SU-DHL-6 (cell line): ENCODE results near the gene SMARCAD1.

Experiments
- H2AFZ ChIP-seq: fragments of 200-600 bp; sonication (generic); 2 replicates; pipeline ENCODE4 v1.6.1; 2014; ENCODE audit warnings: low read depth, mild to moderate bottlenecking, moderate library complexity, mixed read lengths, antibody characterized with exemption, low read length; ENCODE audit not compliant: severe bottlenecking
- H3F3A ChIP-seq: fragments of 200-600 bp; shearing (Covaris generic); 2 replicates; pipeline ENCODE4 v1.6.0; 2016; ENCODE audit warnings: antibody characterized with exemption, mild to moderate bottlenecking; ENCODE audit not compliant: insufficient read depth
- H3K27ac ChIP-seq: fragments of 200-600 bp; sonication (generic); 2 replicates; pipeline ENCODE4 v1.5.1; 2016; ENCODE audit warnings: low read depth, mild to moderate bottlenecking, low read length, moderate library complexity, mixed read lengths
- H3K27me3 ChIP-seq: fragments of 200-600 bp; sonication (generic), shearing (Covaris generic); 2 replicates; pipeline ENCODE4 v1.6.0; 2014; ENCODE audit warnings: mild to moderate bottlenecking, low read length
- H3K36me3 ChIP-seq: fragments of 200-600 bp; sonication (generic); 2 replicates; pipeline ENCODE4 v1.6.1; 2014; ENCODE audit warnings: mild to moderate bottlenecking, low read length, mixed read lengths
- H3K4me2 ChIP-seq: fragments of 300-600, 200-600 bp; shearing (Covaris generic), sonication (generic); 2 replicates; pipeline ENCODE4 v1.6.0; 2014; ENCODE audit warnings: low read length, low read depth, mild to moderate bottlenecking; ENCODE audit not compliant: poor library complexity, severe bottlenecking
- H3K4me3 ChIP-seq: fragments of 200-600 bp; sonication (generic); 2 replicates; pipeline ENCODE4 v1.5.1; 2014; ENCODE audit warnings: antibody characterized with exemption, low read length, mild to moderate bottlenecking, mixed read lengths; ENCODE audit not compliant: insufficient read depth, poor library complexity, severe bottlenecking
- H3K79me2 ChIP-seq: fragments of 200-600 bp; sonication (generic); 2 replicates; pipeline ENCODE4 v1.6.1; 2014; ENCODE audit warnings: mild to moderate bottlenecking, low read length, moderate library complexity; ENCODE audit not compliant: insufficient read depth
- H3K9ac ChIP-seq: fragments of 200-600 bp; sonication (generic); 2 replicates; pipeline ENCODE4 v1.7.0; 2014; ENCODE audit warnings: mild to moderate bottlenecking, low read length
- H3K9me2 ChIP-seq: fragments of 200-600 bp; sonication (generic); replicated peaks from 2 replicates; pipeline ENCODE4 v1.6.1; 2014; ENCODE audit warnings: low read length; ENCODE audit not compliant: insufficient read depth
- H3K9me3 ChIP-seq: fragments of 200-600 bp; sonication (generic); 2 replicates; pipeline ENCODE4 v1.6.1; 2014; ENCODE audit warnings: low read length, mixed read lengths; ENCODE audit not compliant: insufficient read depth
- H4K20me1 ChIP-seq: fragments of 200-600 bp; sonication (generic); 2 replicates; pipeline ENCODE4 v1.6.1; 2014; ENCODE audit warnings: low read depth, mild to moderate bottlenecking, antibody characterized with exemption, low read length, moderate library complexity, mixed read lengths
- CTCF ChIP-seq: fragments of 200-600 bp; sonication (generic); IDR thresholded peaks from one replicate; pipeline ENCODE4 v1.5.1; 2017; ENCODE audit warnings: antibody characterized with exemption, mild to moderate bottlenecking, low read length, moderate library complexity; ENCODE audit not compliant: insufficient read depth, poor library complexity, severe bottlenecking
- EZH2phosphoT487 ChIP-seq: fragments of 200-600 bp; sonication (generic), shearing (Covaris generic); conservative IDR thresholded peaks from 2 replicates; pipeline ENCODE4 v1.6.1; 2018; ENCODE audit warnings: mild to moderate bottlenecking, antibody characterized with exemption, low read length, moderate library complexity, mixed read lengths

The SMARCAD1 gene

DNA sequence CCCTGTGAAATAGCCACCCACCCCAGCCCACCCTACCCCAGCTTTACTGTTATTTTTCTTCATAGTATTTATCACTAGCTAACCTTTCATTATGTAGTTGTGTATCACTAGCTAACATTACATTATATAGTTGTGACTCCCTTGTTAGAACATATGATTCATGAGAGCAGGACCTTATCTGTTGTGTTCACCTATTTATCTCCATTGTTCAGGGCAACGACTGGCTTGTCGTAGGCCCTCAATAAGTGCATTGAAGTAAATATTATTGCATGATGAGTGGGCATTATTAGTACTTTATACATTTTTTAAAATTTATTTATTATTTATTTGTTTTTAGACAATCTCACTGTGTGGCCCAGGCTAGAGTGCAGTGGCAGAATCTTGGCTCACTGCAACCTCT is 4.2 kb downstream of the SMARCAD1 start:
- TF ChIP-seq CTCF = no peak
- no peak for TF ChIP-seq EZH2phosphoT487
- H2AFZ ChIP-seq = no peak overlapping the region
- H3K27me3 ChIP-seq = no peaks in the 10 kb centered on the region
- no peak overlapping the region for H3K27ac ChIP-seq
- no peaks in the 10 kb centered on the region for H3K9me2 ChIP-seq
- H3F3A ChIP-seq = no peaks in the 10 kb centered on the region
- H3K9ac ChIP-seq = no peak overlapping the region
- 0 out of 2 replicates have a peak, but pooled peaks cover 4% of the 10 kb centered on the region for H3K36me3 ChIP-seq
- no peaks in the 10 kb centered on the region for H4K20me1 ChIP-seq
- H3K4me3 ChIP-seq = no peak overlapping the region
- no peaks in the 10 kb centered on the region for H3K9me3 ChIP-seq
- H3K79me2 ChIP-seq = peaks cover 28% of the 10 kb centered on the region
- H3K4me2 ChIP-seq = no peak overlapping the region

DNA sequence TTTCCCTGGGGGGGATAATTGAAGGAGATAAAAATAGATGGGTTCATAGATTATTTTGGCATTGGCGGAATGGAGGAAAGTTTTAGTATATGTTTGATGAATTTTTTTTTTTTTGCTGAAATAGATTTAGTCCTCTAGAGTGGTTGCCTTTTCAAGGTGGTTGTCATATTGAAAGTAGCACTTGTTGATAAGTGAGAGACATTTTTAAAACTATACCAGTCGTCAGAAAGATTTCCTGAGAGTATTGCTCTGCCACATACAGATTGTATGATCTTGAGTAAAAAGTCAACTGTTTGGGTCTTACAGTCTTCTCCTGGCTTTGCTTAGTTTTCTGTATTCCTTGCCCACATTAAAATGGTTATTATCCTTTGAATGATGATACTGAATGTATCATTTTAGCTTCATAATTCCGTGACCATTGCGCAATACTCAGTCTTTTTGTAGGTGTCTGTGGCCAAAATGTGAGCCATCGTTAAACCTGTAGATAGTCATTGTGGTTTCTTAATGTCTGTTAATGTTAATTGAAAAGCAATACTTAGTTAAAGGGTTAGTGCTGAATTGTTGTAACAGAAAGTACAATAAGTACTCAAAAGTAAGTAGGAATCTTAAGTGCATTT is 7.1 kb downstream of the SMARCAD1 start:
- Histone ChIP-seq H3K27ac (no peak overlapping the region), H3K9ac (no peak overlapping the region), H3K27me3 (no peaks in the 10 kb centered on the region), H3F3A (no peaks in the 10 kb centered on the region), H4K20me1 (no peaks in the 10 kb centered on the region), H2AFZ (no peak overlapping the region), H3K4me2 (no peak overlapping the region), H3K79me2 (peaks cover 16% of the 10 kb centered on the region), H3K9me2 (no peaks in the 10 kb centered on the region), H3K9me3 (no peaks in the 10 kb centered on the region), H3K4me3 (no peak overlapping the region), H3K36me3 (0 out of 2 replicates have a peak, but pooled peaks cover under 1% of the 10 kb centered on the region)
- no peak for TF ChIP-seq CTCF
- no peak for TF ChIP-seq EZH2phosphoT487

GRCh38 chr4:94216394-94216793 is 8.7 kb downstream of the SMARCAD1 start:
- H3F3A ChIP-seq = no peaks in the 10 kb centered on the region
- H3K4me3 ChIP-seq = no peak overlapping the region
- no peak overlapping the region for H3K4me2 ChIP-seq
- TF ChIP-seq EZH2phosphoT487 = no peak
- TF ChIP-seq CTCF = no peak
- peaks cover 11% of the 10 kb centered on the region for H3K79me2 ChIP-seq
- H3K27me3 ChIP-seq = no peaks in the 10 kb centered on the region
- H3K9ac ChIP-seq = no peak overlapping the region
- H3K9me3 ChIP-seq = no peaks in the 10 kb centered on the region
- no peak overlapping the region for H2AFZ ChIP-seq
- no peaks in the 10 kb centered on the region for H3K36me3 ChIP-seq
- H3K9me2 ChIP-seq = no peaks in the 10 kb centered on the region
- no peaks in the 10 kb centered on the region for H4K20me1 ChIP-seq
- H3K27ac ChIP-seq = no peak overlapping the region
